Measurements from ENCODE around the gene PCDHB3. TPM values are rescaled to one million over a fixed set of nuclear protein-coding genes. Genes with fewer than 3 reads are reported as not detected.
"Not testable (repeated sequence)": the region's sequence is repeated elsewhere in the genome, so short reads cannot be mapped to it uniquely, and the experiment has no call there.

PCDHB3 gene
- total RNA-seq = 3.7 TPM

DNA sequence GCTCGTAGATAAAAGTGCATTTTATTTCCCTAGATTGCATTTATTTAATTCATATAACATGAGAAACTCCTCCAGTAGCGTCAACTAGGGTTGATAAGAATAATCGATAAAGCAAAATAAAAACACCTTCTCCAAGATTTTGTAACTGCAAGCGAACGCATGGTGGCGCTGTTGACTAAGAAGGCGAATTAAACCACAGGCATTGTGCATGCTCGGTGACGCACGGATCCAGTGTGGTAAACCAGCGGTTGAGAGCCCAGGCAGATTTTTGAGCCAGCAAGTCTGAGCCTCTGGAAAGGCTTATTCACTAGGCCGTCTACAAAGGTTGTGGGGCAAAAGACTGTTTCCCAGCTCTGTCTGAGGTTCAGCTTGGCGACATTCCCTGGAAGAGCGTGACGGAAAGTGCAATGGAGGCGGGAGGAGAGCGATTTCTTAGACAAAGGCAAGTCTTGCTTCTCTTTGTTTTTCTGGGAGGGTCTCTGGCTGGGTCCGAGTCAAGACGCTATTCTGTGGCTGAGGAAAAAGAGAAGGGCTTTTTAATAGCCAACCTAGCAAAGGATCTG lies at the start of gene PCDHB3:
Gene PCDHB3 (plus strand): TSS at position 231 of the 563 bp plus-strand sequence. CDS start 177 bp downstream, at position 408.
- peak; percentile 57 for DNase-seq

GRCh38 chr5:141050622-141051520 lies 49.4 kb upstream of the PCDHB3 start, which contains the start of gene PCDHB1:
PCDHB1 (plus strand) TSS chr5:141051374; CDS start chr5:141051471, 97 bp downstream.
- peak; percentile 10 for DNase-seq

- DNase-seq = no peak
These were observed 48.8 kb upstream of the PCDHB3 start for GRCh38 chr5:141051521-141051866.

DNA sequence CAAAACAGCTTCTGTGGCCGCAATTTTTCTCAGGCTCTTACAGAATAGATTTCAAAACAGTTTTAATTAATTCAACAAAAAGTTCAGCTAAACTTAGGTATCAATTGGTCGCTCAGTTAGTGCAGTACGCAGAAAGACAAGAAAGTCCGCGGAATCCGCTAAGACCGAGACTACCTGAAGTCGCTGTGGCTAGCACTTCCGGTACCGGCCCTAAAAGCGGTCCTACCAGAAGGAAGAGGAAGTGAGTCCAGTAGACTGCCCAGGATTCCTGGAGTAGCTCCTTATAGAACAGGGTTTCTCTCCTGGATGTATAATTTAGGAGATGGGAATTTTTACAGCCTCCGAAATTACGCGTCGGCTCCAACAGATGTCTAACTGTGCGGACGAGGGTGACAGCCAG lies 22.4 kb upstream of the PCDHB3 start:
- no peak for DNase-seq

DNA sequence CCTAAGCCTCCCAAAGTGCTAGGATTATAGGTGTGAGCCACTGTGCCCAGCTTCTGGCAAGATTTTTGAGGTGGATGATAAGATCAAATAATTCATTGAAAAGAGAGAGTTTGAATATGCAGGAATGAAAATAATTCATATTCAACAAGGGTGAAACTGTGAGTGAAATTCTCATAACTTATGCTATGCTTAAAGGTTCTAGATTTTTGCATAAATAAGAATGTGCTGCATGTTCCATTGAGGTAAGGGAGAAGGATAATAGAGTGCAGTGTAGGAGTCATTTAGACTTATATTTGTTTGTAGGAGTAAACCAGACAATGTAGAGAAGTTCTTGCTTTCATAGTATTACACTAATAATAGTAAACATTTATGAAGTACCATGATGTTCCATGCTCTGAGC lies 18.0 kb upstream of the PCDHB3 start:
- no peak for DNase-seq

- peak; percentile 47 for DNase-seq
These were observed 15.7 kb upstream of the PCDHB3 start for GRCh38 chr5:141084487-141084989.

GRCh38 chr5:141094481-141095262 lies 5.6 kb upstream of the PCDHB3 start, which contains the start of gene PCDHB2:
PCDHB2 (plus strand) TSS chr5:141094615; CDS start chr5:141094791, 176 bp downstream.
- DNase-seq = peak; percentile 45

GRCh38 chr5:141095263-141095641 lies 5.0 kb upstream of the PCDHB3 start:
- no peak for DNase-seq

GRCh38 chr5:141096181-141096580 lies 4.1 kb upstream of the PCDHB3 start:
- DNase-seq = not testable (repeated sequence)

DNA sequence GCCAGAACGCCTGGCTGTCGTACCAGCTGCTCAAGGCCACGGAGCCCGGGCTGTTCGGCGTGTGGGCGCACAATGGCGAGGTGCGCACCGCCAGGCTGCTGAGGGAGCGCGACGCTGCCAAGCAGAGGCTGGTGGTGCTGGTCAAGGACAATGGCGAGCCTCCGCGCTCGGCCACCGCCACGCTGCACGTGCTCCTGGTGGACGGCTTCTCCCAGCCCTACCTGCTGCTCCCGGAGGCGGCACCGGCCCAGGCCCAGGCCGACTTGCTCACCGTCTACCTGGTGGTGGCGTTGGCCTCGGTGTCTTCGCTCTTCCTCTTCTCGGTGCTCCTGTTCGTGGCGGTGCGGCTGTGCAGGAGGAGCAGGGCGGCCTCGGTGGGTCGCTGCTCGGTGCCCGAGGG lies 3.7 kb upstream of the PCDHB3 start:
- not testable (repeated sequence) for DNase-seq

- no peak for DNase-seq
These were observed 786 bp downstream of the PCDHB3 start for GRCh38 chr5:141101059-141101458.

- not testable (repeated sequence) for DNase-seq
These were observed 1.8 kb downstream of the PCDHB3 start for GRCh38 chr5:141102070-141102469.

DNA sequence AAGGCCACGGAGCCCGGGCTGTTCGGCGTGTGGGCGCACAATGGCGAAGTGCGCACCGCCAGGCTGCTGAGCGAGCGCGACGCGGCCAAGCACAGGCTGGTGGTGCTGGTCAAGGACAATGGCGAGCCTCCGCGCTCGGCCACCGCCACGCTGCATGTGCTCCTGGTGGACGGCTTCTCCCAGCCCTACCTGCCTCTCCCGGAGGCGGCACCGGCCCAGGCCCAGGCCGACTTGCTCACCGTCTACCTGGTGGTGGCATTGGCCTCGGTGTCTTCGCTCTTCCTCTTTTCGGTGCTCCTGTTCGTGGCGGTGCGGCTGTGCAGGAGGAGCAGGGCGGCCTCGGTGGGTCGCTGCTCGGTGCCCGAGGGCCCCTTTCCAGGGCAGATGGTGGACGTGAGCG lies 2.2 kb downstream of the PCDHB3 start:
- DNase-seq = not testable (repeated sequence)

DNA sequence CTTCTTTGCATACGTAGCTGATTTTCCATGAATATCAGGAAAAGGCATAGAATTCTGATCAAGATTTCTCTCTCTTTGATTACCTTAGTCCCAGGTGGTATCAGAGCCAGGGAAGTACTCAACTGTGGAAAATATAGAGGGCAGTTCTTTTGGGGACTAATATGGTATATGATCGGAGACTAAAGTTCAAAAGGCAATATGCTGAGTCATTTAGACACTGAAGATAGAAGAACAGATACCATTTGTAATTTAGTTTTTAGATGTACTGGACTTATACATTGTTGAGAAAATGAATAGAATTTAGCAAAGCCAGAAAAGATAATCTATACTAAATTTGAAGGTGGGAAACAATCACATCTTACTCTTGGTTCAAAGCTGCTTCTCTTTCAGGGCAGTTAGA lies 5.1 kb downstream of the PCDHB3 start:
- no peak for DNase-seq

GRCh38 chr5:141119250-141119649 lies 19.0 kb downstream of the PCDHB3 start:
- DNase-seq = no peak

DNA sequence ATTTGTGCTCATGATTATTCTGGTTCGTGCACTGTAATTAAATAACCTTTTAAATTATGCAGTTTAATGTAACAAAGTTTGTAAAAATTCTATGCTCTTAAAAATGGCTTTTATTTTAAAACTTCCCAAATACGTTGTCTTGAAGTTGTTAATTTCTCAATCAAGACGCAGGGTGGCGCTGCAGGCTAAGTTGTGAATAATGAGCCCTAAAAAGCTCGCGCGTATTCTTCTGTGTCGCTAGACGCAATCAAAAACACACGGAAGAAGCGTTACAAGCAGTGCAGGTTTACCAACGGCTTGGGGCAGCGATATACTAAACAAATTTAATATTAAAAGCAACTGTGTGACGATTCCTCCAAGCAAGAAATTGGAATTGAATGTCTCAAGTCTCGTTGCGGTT lies 21.3 kb downstream of the PCDHB3 start, which contains the start of gene PCDHB4:
Gene PCDHB4 (plus strand): TSS at position 256 of the 400 bp plus-strand sequence. CDS start 181 bp downstream, outside the sequence.
- DNase-seq = peak; percentile 38

- peak; percentile 1 for DNase-seq
These were observed 21.7 kb downstream of the PCDHB3 start for GRCh38 chr5:141121985-141122384.

DNA sequence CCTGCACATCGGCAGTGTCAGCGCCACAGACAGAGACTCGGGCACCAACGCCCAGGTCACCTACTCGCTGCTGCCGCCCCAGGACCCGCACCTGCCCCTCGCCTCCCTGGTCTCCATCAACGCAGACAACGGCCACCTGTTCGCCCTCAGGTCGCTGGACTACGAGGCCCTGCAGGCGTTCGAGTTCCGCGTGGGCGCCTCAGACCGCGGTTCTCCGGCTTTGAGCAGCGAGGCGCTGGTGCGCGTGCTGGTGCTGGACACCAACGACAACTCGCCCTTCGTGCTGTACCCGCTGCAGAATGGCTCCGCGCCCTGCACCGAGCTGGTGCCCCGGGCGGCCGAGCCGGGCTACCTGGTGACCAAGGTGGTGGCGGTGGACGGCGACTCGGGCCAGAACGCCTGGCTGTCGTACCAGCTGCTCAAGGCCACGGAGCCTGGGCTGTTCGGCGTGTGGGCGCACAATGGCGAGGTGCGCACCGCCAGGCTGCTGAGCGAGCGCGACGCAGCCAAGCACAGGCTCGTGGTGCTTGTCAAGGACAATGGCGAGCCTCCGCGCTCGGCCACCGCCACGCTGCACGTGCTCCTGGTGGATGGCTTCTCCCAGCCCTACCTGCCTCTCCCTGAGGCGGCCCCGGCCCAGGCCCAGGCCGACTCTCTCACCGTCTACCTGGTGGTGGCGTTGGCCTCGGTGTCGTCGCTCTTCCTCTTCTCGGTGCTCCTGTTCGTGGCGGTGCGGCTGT lies 23.3 kb downstream of the PCDHB3 start:
- DNase-seq = not testable (repeated sequence)

- DNase-seq = no peak
These were observed 27.0 kb downstream of the PCDHB3 start for GRCh38 chr5:141127305-141127704.

- DNase-seq = peak; percentile 15
These were observed 34.9 kb downstream of the PCDHB3 start, which contains the start of gene PCDHB5 for GRCh38 chr5:141135030-141135717. PCDHB5 (plus strand) TSS chr5:141135206; CDS start chr5:141135435, 229 bp downstream.

Measured in tongue (tissue), 2 donors.